ENCODE data around the gene CYP4V2.
A peak's percentile ranks its signal among the peaks of the same experiment; 100 is the strongest.

CYP4V2 gene

DNA sequence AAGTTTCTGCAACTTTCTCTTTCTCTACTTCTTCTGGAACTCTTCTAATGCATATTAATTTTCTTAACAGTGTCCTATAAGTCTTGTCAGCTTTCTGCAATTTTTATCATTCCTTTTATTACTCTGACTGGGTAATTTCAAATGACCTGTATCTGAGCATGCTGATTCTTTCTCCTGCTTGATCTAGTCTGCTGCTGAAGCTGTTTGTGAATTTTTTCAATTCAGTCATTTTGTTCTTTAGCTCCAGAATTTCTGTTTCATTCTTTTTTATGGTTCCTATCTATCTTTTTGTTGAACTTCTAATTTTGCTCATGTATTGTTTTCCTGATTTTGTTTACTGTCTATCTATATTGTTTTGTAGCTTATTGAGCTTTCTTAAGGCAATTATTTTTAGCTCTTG, 34.5 kb downstream of the CYP4V2 start:
- TF ChIP-seq, protein P1, sequence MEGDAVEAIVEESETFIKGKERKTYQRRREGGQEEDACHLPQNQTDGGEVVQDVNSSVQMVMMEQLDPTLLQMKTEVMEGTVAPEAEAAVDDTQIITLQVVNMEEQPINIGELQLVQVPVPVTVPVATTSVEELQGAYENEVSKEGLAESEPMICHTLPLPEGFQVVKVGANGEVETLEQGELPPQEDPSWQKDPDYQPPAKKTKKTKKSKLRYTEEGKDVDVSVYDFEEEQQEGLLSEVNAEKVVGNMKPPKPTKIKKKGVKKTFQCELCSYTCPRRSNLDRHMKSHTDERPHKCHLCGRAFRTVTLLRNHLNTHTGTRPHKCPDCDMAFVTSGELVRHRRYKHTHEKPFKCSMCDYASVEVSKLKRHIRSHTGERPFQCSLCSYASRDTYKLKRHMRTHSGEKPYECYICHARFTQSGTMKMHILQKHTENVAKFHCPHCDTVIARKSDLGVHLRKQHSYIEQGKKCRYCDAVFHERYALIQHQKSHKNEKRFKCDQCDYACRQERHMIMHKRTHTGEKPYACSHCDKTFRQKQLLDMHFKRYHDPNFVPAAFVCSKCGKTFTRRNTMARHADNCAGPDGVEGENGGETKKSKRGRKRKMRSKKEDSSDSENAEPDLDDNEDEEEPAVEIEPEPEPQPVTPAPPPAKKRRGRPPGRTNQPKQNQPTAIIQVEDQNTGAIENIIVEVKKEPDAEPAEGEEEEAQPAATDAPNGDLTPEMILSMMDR (IDR thresholded peaks at IDR 0.05; ENCODE audit: low read depth, low read length, missing control alignments) = no peak
- in situ Hi-C loops (cut with HindIII; ENCODE audit: low sequenced_read_pairs) = no loop called here

DNA sequence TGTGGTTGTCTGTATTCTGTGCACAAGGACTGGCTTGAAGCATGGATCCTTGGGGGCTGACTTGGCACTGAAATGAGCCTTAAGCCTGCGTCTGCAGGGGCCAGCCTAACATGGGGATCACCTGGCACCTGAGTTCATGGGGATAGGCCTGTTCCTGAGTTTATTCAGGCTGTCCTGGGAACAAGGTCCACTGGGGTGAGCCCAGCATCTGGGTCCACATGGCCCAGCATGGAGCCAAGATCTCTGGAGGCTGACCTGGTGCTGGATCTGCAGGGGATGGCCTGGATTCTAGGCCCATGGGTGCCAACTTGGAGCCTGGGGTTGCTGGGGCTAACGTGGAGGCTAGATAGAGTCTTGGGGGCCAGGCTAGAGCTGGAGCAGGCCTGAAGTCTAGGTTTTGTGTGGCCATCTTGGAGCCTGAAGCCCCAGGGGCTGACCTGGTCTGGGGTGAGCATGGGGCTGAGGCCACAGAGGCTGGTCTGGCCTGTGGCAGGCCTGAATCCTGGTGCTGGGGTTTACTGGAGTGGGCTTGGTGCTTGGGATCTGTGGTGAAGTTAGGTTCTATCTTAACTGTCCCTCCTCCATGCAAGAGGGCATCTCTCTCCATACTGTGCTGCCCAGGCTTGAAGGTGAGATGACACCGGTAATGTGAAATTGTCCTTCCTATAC, 35.3 kb downstream of the CYP4V2 start:
- DNase-seq (ENCODE audit: low read depth) = no peak
- TF ChIP-seq, protein P1 (IDR thresholded peaks at IDR 0.05; ENCODE audit: low read depth, low read length, missing control alignments) = no peak
- in situ Hi-C loops (cut with HindIII; ENCODE audit: low sequenced_read_pairs) = no loop called here
- no peak overlapping the region for H3K4me3 ChIP-seq (ENCODE audit: low read depth, low read length)

More for the DNA sequence above, 34.5 kb downstream of the CYP4V2 start:
- H3K4me3 ChIP-seq (ENCODE audit: low read depth, low read length) = no peak overlapping the region
- DNase-seq (ENCODE audit: low read depth) = no peak

DNA sequence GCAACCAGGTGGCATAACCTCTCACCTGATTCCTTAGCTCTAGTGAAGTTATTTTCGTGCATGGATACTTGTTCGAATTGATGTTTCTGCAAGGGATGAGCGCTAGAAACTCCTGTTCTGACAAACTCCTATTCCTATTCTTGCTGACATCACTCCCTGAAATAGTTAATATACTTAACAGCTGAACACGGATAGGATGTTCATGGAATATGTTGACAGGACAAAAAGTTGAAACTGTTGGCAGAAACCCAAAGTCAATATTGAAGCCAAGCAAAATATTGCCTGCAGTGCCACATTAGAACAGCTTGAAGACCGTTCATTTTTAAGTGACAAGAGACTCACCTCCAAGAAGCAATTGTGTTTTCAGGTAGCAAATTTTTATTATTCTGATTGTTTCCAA, 35.9 kb downstream of the CYP4V2 start, which contains the start of gene KLKB1:
Gene KLKB1 (plus strand): TSS at position 287 of the 400 bp plus-strand sequence. CDS start 689 bp downstream, outside the sequence.
- in situ Hi-C loops (cut with HindIII; ENCODE audit: low sequenced_read_pairs) = no loop called here
- TF ChIP-seq, protein P1 (IDR thresholded peaks at IDR 0.05; ENCODE audit: low read depth, low read length, missing control alignments) = no peak
- peak; percentile 3 for DNase-seq (ENCODE audit: low read depth)
- no peak within 1 kb of the TSS for H3K4me3 ChIP-seq (ENCODE audit: low read depth, low read length)

DNA sequence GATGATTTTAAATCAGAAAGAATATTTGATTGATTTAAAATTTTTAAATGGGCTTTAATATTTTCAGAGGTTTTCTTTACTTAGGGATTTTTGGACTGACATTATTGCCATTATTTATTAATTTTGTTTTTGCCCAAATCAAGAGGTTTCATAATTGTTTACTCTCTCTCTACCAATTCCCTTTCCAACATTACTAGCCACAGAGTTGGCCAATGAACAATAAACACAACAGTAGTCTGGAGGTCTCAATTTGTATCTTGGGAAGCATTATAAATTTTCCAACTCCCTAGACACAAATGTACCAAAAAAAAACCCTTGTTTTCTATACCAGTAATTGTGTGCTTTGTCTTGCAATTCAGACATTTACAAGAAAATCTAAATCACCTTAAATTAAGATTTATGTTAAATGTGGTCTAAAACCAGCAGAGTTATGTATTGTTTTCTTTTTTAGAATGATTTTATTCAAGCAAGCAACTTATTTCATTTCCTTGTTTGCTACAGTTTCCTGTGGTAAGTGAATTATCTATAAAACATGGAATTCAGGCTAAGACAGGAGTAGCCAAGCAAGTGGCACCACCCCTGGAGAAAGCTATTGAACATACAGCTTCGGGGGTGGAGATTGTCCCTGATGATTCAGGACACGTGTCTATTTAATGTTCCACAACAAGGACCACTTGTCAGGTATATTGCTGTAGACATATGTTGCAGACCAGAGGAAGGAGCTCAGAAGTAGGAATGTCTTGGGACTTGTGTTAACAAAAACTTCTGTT, 36.6 kb downstream of the CYP4V2 start:
- DNase-seq (ENCODE audit: low read depth) = no peak
- TF ChIP-seq, protein P1 (IDR thresholded peaks at IDR 0.05; ENCODE audit: low read depth, low read length, missing control alignments) = no peak
- H3K4me3 ChIP-seq (ENCODE audit: low read depth, low read length) = no peak overlapping the region
- in situ Hi-C loops (cut with HindIII; ENCODE audit: low sequenced_read_pairs) = no loop called here

DNA sequence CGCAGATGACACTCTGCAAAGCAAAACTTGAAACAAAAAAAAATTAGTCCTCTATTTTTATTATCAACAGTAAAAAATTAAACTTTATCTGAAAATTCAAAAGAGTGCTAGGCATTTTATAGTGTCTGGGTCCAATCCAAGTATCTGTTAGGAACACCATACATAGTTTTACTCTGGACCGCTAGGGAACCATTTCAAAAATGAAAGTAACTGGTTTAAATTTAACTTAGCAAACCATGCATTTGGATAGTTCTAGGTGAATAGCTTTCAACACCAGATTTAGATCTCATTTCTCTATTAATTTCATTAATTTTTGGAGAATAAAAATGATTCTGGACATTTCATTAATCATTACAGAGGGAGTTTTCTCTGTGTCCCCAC, 37.1 kb downstream of the CYP4V2 start:
- no peak overlapping the region for H3K4me3 ChIP-seq (ENCODE audit: low read depth, low read length)
- in situ Hi-C loops (cut with HindIII; ENCODE audit: low sequenced_read_pairs) = no loop called here
- TF ChIP-seq, protein P1 (IDR thresholded peaks at IDR 0.05; ENCODE audit: low read depth, low read length, missing control alignments) = no peak
- no peak for DNase-seq (ENCODE audit: low read depth)

DNA sequence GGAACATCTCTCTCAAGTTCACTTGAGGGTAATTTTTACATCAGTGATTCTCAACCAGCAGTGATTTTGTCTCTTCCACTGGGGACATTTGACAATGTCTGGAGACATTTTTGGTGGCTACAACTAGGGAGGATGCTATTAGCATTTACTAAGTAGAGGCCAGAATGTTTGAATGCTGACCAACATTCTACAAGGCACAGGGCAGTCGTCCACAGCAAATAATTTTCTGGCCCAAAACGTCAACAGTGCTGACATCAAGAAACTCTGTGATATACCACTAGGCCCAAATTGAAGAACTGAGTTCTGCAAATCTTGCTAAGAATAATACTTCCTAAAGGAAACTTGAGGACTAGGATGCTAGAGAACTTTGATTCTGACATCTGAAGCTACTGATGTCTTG, 43.0 kb downstream of the CYP4V2 start:
- TF ChIP-seq, protein P1 (IDR thresholded peaks at IDR 0.05; ENCODE audit: low read depth, low read length, missing control alignments) = no peak
- H3K4me3 ChIP-seq (ENCODE audit: low read depth, low read length) = no peak overlapping the region
- in situ Hi-C loops (cut with HindIII; ENCODE audit: low sequenced_read_pairs) = no loop called here
- DNase-seq (ENCODE audit: low read depth) = no peak
